ENCODE results near the gene IZUMO4.
"Not testable (repeated sequence)": the region's sequence is repeated elsewhere in the genome, so short reads cannot be mapped to it uniquely, and the experiment has no call there.

The IZUMO4 gene

DNA sequence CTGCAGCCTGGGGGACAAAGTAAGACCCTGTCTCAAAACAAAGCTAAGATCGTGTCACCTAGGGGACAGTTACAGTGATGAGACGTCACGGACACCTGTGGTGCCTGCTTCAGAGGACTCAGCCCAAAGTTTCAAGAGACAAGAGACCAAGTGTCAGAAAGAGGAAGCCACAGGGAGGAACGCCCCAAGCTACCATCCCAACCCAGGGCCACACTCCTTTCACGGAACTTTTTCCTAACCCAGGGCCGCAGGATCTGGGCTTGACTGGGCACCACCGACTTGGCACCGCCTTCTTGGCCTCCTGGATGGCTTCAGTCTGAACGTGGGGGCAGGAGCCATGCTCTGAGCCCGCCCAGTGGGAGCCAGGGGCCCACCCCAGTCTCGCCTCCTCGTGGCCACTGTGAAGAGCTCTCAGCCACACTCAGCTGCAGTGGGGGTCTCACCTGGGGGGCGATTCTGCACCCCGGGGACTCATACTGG is 9.1 kb upstream of the IZUMO4 start:
- no peak for DNase-seq
- Histone ChIP-seq H3K4me1 (peaks cover 16% of the 10 kb centered on the region), H3K27me3 (no peaks in the 10 kb centered on the region), H3K36me3 (no peaks in the 10 kb centered on the region), H3K4me3 (ENCODE audit: low read depth, low read length) (no peak overlapping the region), H3K9me3 (no peaks in the 10 kb centered on the region)
- TF ChIP-seq, protein P1, sequence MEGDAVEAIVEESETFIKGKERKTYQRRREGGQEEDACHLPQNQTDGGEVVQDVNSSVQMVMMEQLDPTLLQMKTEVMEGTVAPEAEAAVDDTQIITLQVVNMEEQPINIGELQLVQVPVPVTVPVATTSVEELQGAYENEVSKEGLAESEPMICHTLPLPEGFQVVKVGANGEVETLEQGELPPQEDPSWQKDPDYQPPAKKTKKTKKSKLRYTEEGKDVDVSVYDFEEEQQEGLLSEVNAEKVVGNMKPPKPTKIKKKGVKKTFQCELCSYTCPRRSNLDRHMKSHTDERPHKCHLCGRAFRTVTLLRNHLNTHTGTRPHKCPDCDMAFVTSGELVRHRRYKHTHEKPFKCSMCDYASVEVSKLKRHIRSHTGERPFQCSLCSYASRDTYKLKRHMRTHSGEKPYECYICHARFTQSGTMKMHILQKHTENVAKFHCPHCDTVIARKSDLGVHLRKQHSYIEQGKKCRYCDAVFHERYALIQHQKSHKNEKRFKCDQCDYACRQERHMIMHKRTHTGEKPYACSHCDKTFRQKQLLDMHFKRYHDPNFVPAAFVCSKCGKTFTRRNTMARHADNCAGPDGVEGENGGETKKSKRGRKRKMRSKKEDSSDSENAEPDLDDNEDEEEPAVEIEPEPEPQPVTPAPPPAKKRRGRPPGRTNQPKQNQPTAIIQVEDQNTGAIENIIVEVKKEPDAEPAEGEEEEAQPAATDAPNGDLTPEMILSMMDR (IDR thresholded peaks at IDR 0.05; ENCODE audit: low read depth, low read length) = no peak

GRCh38 chr19:2089001-2089711 is 7.6 kb upstream of the IZUMO4 start:
- peak; percentile 54 for DNase-seq
- H3K36me3 ChIP-seq = no peaks in the 10 kb centered on the region
- peaks cover 16% of the 10 kb centered on the region for H3K4me1 ChIP-seq
- no peak overlapping the region for H3K4me3 ChIP-seq (ENCODE audit: low read depth, low read length)
- H3K27me3 ChIP-seq = no peaks in the 10 kb centered on the region
- TF ChIP-seq, protein P1 (IDR thresholded peaks at IDR 0.05; ENCODE audit: low read depth, low read length) = no peak
- no peaks in the 10 kb centered on the region for H3K9me3 ChIP-seq

- TF ChIP-seq, protein P1 (IDR thresholded peaks at IDR 0.05; ENCODE audit: low read depth, low read length) = no peak
- H3K4me1 ChIP-seq = peaks cover 16% of the 10 kb centered on the region
Observed at GRCh38 chr19:2089727-2090053, 7.0 kb upstream of the IZUMO4 start.

DNA sequence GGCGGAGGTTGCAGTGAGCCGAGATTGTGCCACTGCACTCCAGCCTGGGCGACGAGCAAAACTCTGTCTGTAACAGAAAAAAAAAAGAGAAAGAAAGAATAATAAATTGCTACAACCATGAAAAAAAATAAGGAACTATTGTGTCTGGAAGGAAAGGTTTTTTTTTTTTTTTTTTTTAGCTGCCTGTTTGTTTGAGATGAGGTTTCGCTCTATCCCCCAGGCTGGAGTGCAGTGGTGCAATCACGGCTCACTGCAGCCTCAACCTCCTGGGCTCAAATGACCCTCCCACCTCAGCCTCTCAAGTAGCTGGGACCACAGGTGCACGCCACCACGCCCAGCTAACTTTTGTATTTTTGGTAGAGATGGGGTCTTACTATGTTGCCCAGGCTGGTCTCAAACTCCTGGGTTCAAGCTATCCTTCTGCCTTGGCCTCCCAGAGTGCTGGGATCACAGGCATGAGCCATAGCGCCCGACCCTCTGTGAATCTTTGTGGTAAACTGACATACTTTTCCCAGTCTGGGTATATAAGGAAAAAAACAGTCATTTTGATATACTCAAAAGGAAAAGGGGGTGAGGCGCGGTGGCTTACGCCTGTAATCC is 4.7 kb upstream of the IZUMO4 start:
- H3K9me3 ChIP-seq; DNase-seq; H3K4me3 ChIP-seq (ENCODE audit: low read depth, low read length); H3K36me3 ChIP-seq; H3K27me3 ChIP-seq: not testable (repeated sequence)
- H3K4me1 ChIP-seq = peaks cover 16% of the 10 kb centered on the region

More at GRCh38 chr19:2089727-2090053, 7.0 kb upstream of the IZUMO4 start:
- peak overlapping the region; percentile 19 for H3K4me3 ChIP-seq (ENCODE audit: low read depth, low read length)
- no peaks in the 10 kb centered on the region for H3K27me3 ChIP-seq
- H3K36me3 ChIP-seq = no peaks in the 10 kb centered on the region
- no peak for DNase-seq
- H3K9me3 ChIP-seq = no peaks in the 10 kb centered on the region

DNA sequence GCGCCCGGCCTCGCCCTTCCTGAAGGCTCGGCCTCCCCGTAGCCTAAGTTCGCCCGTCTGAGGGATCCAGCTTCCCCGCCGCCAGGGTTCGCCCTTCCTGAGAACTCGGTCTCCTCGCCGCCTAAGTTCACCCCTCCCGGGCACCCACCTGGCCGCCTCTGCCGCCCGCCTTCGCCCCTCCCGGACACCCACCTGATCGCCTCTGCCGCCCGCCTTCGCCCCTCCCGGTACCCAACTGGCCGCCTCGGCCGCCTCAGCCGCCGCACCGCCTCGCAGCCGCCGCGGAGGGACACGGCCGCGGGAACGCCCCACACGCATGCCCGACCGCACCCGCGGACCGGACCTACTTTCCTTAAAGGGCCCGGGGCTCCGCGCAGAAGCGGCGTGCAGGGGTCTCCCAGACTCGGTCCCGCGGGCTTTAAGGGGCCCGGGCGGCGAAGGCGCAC is 658 bp upstream of the IZUMO4 start, which contains the start of gene MOB3A:
Gene MOB3A (minus strand): TSS at position 293 of the 446 bp plus-strand sequence. CDS start 17,766 bp downstream, outside the sequence.
- TF ChIP-seq, protein P1 (IDR thresholded peaks at IDR 0.05; ENCODE audit: low read depth, low read length) = peak; percentile 44
- Histone ChIP-seq H3K27me3 (no peaks in the 10 kb centered on the region), H3K4me1 (no peaks in the 10 kb centered on the region), H3K9me3 (no peaks in the 10 kb centered on the region), H3K4me3 (ENCODE audit: low read depth, low read length) (peak within 1 kb of the TSS; percentile 64), H3K36me3 (peaks cover 16% of the 10 kb centered on the region)
- DNase-seq = no peak

- no peaks in the 10 kb centered on the region for H3K4me1 ChIP-seq
- H3K36me3 ChIP-seq = peaks cover 29% of the 10 kb centered on the region
- H3K27me3 ChIP-seq = no peaks in the 10 kb centered on the region
- no peak for DNase-seq
- H3K9me3 ChIP-seq = no peaks in the 10 kb centered on the region
- H3K4me3 ChIP-seq (ENCODE audit: low read depth, low read length) = peak overlapping the region; percentile 53
- TF ChIP-seq, protein P1 (IDR thresholded peaks at IDR 0.05; ENCODE audit: low read depth, low read length) = no peak
Observed at GRCh38 chr19:2097203-2097885, 629 bp downstream of the IZUMO4 start.
